HG03521 (cell line): ENCODE measurements around the gene CFHR5.
"Not testable (repeated sequence)": the region's sequence is repeated elsewhere in the genome, so short reads cannot be mapped to it uniquely, and the experiment has no call there.

Source experiments
- ATAC-seq: cut with Tn5 transposase; IDR thresholded peaks from one replicate; pipeline ENCODE4 v1.9.1; 2021; ENCODE audit warnings: mild to moderate bottlenecking, moderate library complexity; ENCODE audit not compliant: unreplicated experiment

The CFHR5 gene

GRCh38 chr1:197017558-197018146, 40.3 kb downstream of the CFHR5 start:
- no peak for ATAC-seq

DNA sequence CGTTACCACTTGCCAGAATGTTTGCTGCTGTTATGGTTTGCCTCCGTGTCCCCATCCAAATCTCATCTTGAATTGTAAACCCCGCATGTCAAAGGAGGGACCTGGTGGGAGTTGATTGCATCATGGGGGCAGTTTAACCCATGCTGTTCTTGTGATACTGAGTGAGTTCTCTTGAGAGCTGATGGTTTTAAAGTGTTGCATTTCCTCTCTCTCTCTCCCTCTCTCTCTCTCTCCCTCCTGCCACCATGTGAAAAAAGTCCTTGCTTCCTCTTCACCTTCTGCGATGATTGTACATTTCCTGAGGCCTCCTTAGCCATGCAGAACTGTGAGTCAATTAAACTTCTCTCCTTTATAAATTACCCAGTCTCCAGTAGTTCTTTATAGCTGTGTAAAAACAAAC, 44.4 kb downstream of the CFHR5 start:
- no peak for ATAC-seq

DNA sequence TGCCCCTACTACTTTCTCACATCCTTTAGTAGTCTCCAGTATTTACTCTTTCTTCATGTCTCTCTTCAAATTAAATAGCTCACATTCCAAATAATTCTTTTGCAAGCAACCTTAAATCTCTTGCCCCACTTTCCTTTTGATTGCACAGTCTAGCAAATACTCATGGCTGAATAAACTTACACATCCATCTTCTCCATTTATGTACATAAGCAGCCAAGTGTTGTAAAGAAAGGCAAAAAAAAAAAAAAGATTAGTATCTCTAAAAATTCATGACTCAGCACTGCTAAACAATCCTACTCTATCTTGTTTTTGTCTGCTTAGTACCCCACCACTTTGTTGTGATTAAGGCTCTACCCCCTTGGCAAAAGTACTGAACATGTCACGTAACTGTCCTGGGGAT, 47.1 kb downstream of the CFHR5 start:
- no peak for ATAC-seq

GRCh38 chr1:197027359-197027758, 50.0 kb downstream of the CFHR5 start:
- ATAC-seq, result no peak

DNA sequence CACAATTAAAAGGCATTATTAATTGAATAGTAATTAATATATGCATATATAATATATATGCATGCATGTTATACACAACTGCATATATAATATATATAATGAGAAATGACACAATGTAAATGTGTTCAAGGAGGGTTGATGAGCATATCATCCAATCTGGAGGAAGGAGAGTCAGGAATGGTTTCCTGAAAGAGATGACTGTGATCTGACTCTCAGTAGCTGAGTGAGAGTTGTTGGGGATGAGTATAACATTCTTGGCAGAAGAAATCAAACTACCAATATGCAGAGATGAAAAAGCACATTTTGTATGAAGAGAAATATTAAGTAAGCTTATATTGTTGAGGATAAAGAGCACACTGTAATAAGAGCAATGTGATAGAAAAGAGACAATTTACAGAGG, 52.4 kb downstream of the CFHR5 start:
- no peak for ATAC-seq

DNA sequence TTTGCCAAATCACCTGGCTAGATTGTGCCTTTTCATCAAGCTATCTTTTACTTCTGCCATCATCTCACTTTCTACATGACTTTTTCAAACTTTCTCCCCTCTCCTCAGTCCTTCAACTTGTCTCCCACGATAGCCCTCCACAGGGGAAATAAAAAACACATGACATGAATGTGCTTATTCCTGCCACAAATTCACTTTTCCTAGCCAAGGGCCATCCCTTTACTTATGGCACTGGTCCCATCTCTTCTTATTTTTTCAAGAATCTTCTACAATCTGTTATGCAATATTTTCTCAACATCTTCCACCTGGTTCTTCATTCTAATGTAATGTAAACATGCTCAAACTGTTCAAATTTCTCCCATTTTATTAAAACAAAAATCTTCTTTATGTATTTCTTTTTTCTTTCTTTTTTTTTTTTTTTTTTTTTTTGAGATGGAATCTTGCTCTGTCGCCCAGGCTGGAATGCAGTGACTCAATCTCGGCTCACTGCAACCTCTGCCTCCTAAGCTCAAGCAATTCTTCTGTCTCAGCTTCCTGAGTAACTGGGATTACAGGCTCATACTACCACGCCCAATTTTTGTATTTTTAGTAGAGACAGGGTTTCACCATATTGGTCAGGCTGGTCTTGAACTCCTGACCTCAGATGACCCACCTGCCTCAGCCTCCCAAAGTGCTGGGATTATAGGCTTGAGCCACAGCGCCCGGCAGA, 57.4 kb downstream of the CFHR5 start:
- ATAC-seq, result not testable (repeated sequence)

DNA sequence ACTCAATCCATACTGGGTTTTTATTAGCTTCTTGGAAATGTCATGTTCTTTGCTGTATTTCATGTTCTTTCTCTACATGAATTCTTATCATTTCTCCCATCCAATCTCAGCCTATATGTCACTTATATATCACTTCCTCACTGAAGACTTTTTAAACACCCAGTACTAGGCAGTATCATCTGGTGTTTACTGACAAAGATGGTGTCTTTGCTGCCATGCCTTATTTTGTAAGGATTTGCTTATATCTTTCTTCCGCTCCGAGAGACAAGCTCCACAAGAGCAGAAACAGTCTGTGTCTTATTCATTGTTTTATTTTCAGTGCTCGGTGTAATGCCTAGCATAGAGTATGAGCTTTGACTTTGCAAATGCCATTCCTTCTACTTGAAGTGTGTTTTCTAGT, 59.5 kb downstream of the CFHR5 start:
- ATAC-seq, result no peak

DNA sequence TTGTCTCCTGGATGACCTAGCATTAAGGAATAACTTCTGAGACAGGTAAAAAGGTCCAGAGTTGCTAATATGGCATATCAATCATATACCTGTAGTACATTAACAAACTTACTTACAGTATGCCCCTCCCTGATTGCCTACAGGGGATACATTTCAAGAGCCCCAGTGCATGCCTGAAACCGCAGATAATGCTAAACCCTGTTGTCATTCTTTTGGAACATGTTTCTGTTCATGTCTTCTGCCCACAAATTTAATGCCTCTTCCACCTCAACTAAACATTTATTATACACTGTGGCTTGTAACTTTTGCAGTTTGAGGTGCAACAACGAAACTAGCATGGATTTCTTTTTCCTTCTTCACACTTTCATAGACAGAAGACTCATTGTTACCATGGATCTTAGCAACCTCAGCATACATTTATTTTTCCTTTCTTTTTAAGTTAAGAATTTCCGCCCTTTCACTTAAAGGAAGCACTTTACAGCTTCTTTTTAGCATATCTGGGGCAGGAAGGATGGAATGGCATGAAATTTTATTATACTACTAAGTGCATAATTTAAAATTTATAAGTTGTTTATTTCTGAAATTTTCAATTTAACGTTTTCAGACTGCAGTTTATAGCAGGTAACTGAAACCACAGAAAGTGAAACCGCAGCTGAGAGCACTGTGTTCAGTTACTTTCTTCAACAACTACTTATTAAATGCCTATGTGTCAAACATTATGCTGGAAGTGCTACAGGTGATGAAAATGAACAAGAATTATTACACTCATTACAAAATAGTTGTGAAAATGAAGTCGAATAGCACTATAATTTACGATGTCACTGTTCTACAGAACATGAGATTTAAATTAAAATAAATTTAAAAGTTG, 64.4 kb downstream of the CFHR5 start:
- ATAC-seq, result no peak

- ATAC-seq, result no peak
These were observed 65.5 kb downstream of the CFHR5 start for GRCh38 chr1:197042676-197043341.

DNA sequence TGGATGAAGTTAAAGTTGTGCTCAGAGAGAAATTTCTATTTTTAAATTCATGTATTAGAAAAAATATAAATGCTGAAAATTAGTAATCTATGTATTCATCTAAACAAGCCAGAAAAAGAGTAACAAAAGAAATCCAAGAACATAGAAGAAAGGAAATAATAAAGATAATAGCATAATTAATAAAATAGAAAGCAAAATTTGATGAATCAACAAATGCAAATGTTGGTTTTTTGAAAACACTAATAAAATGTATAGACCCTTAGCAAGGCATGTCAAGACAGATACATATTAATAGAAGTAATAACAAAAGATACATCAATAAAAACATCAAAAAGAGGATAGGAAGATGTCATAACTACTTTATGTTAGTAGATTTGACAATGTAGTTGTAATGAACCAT, 71.7 kb downstream of the CFHR5 start:
- no peak for ATAC-seq
